NCI-H510A treated with DMSO at 0.1 percent for 48 hours (cell line): ENCODE results near the gene SYF2.
"Not testable (repeated sequence)": the region's sequence is repeated elsewhere in the genome, so short reads cannot be mapped to it uniquely, and the experiment has no call there.

ENCODE experiments used
- DNase-seq: peaks from one replicate; lab custom pipeline; 2025; lab: John Stamatoyannopoulos, UW

The SYF2 gene

DNA sequence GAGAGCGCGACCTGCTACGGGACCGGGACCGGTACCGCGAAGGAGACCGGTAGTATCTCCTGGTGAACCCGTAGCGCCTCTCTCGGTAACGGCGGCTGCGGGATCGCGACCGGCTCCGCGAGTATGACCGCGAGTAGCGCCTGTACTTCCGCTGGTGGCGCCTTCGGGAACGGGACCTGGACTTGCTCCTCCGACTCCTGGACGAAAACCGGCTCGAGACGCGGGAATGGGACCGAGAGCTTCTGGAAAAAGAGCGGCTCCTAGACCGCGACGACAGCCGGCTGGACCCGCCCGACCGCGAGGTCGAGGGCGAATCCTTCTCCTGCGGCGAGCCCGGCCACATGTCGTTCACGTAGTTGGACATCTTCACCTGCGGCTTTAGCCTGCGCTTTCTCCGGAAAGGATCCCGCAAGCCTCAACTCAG lies 14.3 kb upstream of the SYF2 start:
- DNase-seq, result no peak

- peak; percentile 12 for DNase-seq
Observed at GRCh38 chr1:25245809-25246599, 13.7 kb upstream of the SYF2 start.

DNA sequence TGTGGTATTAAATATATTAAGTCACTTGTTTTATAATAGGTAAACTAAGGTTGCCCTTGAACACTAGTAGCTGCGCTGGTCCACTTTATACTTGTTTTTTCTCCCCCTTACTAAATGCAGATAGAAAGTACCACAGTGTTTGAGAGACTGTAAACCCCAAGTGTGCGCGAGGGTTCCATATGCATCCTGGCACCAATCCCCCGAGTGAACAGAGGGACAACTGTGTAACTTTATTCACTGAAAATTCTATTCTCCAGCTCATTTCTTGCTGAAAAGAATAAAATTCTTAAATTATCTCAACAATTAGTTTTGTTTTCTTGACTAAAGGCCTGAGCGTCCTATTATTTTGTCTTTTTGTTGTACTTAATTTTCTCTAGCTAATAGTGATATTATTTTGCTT lies 13.1 kb upstream of the SYF2 start:
- DNase-seq, result no peak

DNA sequence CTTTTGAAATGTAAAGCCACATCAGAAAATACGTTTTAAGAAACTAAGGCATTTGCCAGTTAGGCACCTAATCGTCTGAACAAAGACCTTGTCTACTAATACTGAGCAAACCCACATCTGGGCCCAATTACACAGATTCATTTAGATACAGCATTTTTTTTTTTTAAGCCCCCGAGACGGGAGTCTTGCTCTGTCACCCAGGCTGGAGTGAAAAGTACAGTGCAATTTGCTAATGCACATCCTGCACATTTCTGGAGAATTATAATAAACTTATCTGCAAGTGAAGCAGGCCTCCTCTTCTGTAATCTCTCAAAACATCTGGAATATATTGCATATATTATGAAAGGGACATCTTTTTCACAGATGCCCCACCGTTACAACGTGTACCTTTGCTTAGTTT lies 11.6 kb upstream of the SYF2 start:
- DNase-seq, result no peak

DNA sequence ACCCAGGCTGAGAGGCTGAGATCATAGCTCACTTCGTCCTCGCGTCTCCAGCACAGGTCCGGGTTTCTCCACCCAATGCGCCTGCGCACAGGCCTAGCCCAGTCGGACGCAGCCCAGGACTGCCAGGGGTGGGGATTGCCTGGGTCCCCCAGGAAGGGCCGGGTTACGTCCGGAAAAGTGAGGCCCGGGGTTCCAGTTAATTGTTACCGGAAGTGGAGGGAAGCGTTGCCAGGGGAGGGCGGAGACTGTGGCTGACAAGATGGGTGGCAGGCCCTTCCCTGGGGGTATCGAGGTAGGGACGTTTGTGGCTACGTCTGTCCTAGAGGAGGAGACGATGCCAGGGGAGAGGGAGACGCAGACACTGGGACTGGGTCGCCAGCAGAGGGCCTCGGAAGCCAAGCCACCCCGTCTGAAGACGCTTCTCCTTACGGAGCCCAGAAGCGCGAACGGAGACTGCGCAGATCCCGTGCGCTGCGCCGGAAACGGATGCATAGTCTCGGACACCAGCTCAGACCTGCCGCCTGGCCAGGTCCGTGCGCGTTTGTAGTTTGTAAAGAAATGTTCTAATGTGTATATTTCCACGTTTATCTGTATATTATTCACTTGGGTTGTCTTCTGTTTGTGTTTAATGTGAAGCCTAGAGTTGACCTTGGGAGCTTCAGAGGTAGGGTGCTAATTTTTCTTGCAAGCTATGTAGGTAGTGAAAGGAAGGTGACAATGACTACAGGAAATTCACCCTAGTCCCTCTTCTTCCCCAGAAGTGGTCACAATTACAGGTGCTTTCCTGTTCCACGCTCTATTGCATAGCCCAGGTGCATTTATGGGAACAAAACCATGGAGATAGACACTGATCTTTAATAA lies 7.6 kb upstream of the SYF2 start:
- peak; percentile 96 for DNase-seq

GRCh38 chr1:25238046-25238445 lies 5.7 kb upstream of the SYF2 start:
- DNase-seq, result no peak

DNA sequence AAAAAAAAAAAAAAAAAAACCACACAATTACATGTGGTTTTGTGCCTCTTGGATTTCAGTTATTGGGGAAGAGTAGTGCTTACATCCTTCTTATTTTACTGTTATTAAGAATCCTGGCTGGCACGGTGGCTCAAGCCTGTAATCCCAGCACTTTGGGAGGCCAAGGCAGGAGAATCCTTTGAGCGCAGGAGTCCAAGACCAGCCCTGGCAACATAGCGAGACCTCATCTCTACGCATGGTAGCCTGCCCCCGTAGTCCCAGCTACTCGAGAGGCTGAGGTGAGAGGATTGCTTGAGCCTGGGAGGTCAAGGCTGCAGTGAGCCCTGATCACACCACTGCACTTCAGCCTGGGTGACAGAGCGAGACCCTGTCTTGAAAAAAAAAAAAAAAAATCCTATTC lies 4.0 kb upstream of the SYF2 start:
- DNase-seq, result not testable (repeated sequence)

DNA sequence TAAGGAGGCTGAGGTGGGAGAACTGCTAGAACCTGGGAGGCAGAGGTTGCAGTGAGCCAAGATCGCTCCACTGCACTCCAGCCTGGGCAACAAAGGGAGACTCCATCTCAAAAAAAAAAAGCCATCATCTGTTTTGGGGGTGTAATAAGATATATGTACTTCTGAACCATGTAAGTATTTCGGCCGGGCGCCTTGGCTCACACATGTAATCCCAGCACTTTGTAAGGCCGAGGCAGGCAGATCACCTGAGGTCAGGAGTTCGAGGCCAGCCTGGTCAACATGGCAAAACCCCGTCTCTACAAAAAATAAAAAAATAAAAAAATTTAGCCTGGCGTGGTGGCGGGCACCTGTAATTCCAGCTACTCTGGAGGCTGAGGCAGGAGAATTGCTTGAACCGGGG lies 3.1 kb upstream of the SYF2 start:
- not testable (repeated sequence) for DNase-seq

DNA sequence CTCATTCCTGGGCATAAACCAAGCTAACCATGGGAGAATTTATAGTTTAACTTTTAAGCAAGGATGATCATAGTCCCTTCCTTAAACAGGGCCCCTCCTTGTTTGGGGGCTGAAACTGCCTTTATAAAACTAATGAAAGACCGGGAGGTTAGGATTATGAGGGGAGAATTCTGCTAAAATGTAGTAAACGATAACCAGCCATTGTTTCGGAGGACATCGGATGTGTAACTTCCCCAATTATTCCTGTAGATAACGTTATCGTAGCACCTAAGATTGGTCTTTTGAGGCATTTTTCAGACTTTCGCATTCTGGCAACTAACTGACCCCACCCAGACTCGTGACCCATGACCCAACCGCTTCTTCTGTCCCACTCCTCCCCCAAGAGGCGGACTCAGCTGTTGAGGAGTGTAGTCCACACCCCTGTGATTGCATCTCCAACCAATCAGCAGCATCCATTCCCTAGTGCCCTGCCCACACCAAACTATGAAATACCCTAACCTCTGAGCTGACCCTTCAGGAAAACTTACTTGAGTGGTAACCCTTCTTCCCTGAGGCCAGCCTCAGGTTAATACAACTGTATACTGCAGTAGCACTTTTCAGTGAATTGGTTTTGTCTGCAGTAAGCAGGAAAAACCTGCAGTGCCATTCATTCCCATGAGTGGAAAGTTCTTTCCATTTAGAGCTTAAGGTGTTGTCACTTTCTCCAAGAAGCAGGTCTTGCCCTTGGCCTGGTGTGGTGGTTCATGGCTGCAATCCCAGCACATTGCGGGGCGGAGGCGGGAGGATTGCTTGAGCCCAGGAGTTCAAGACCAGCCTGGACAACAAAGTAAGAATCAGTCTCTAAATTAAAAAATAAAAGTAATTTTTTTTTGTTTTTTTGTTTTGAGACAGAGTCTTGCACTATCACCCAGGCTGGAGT lies 823 bp upstream of the SYF2 start:
- DNase-seq, result peak; percentile 36

GRCh38 chr1:25223471-25223870 lies 8.8 kb downstream of the SYF2 start:
- DNase-seq, result no peak

GRCh38 chr1:25222606-25223005 lies 9.7 kb downstream of the SYF2 start:
- DNase-seq, result no peak

- no peak for DNase-seq
Observed at GRCh38 chr1:25220666-25221065, 11.6 kb downstream of the SYF2 start.

DNA sequence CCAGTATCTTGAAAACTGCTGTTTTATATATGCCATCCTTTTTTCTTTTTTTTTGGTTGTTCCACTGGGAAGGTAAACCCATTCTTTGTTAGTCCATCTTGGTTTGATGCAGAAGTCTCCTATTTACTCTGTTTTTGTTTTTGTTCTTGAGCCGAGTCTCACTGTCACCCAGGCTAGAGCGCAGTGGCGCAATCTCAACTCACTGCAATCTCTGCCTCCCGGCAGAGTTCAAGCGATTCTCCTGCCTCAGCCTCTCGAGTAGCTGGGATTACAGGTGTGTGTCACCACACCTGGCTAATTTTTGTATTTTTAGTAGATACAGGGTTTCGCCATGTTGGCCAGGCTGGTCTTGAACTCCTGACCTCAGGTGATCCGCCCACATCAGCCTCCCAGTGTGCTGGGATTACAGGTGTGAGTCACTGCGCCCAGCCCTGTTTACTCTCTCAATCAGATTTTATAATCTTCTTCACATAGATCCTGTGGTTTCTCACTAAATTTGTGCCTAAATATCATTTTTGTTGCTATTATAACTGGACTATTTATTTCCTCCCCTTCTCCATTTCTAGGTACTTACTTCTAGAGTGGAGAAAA lies 12.5 kb downstream of the SYF2 start:
- DNase-seq, result no peak

DNA sequence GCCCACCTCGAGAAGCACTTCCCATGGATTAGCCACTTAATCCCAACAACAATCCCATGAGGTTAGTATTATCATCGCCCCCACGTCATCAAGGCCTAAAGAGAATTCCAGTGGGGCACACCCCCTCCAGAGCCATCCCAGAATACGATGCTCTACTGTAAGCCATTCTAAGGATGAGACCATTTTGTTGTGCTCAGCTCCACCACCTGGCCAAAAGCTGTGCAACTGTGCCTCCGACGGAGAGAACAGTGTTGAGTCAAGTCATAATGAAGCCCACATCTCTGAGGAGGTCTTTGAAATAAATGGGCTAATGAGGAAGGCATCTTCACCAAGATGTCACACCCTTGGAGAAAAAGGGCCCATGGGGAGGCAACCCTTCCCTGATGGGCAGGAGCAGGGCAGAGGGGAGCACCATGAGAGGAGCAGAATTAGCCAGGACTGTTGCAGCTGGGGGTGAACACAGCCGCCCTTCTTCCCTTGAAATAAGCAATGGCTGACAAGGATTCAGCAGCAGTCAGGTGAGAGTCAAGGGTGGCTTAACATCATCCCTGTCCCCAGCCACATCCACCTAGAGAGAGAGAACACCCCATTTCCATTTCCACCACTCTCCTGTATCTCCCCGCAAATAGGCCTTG lies 14.6 kb downstream of the SYF2 start:
- DNase-seq, result no peak

- DNase-seq, result no peak
Observed at GRCh38 chr1:25217015-25217414, 15.3 kb downstream of the SYF2 start.

GRCh38 chr1:25216123-25216522 lies 16.2 kb downstream of the SYF2 start:
- no peak for DNase-seq

DNA sequence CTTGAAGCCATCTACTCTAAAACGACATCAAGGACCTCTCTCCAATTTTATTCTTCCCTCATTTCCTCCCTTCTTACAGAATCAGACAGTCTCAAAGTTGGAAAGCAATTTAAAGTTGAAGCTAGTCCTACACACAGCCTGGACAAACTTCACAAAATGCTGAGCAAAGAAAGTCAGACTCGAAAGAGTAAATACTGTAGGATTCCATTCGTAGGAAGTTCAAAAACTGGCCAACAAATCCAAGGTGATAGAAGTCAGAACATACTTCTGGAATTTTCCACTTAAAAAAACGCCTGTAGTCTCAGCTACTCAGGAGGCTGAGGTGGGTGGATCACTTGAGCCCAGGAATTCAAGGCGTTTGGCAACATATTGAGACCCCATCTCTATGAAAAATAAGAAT lies 19.6 kb downstream of the SYF2 start:
- no peak for DNase-seq

DNA sequence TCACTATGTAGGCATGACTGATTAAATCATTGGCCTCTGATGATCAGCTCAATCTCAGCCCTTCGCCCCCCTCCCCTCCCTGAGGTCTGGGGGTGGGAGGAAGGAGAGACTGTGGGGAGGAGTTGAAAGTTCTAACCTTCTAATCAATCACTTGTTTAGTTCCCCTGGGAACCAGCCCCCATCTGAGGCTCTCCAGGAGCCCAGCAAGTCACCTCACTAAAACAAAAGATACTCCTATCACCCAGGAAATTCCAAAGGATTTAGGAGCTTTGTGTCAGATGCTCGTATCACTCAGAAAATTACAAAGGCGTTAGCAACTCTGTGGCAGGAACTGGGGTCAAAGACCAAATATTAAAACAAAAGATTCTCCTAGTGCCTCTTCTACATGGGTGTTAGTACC lies 21.6 kb downstream of the SYF2 start:
- DNase-seq, result no peak

GRCh38 chr1:25209516-25209915 lies 22.8 kb downstream of the SYF2 start:
- DNase-seq, result no peak

DNA sequence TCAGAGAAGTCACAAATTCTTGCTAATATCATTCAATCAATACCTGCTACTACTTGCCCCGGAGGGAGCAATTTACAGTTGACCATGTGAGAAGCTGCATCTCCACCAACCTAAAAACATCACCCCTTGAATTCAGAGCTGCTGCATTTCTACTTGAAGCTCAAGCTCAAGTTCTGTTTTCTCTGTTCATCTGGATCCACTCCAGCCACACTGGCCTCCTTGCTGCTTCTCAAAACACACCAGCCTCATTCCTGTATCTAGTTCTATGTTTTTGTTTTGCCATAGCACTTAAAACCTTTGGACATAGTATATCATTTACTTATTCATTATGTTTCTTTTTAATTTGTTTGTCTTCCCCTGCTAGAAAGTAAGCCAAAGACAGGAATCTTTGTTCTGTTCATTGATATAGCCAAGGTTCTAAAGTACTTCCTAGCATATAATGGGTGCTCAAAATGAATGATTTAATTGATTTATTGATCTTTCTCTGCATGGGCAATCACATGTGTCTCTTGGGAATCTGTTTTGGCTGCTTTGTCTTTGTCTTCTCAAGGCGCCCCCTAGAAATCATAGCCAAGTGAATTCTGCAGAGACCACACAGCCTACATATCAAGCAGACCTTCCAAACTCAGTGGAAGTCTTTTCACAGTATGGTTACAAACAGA lies 23.6 kb downstream of the SYF2 start:
- no peak for DNase-seq

GRCh38 chr1:25208092-25208491 lies 24.2 kb downstream of the SYF2 start:
- no peak for DNase-seq
